LNCaP clone FGC (cell line): ENCODE results near the gene SGSM1.

Experiments used
- DNase-seq: peaks from one replicate; pipeline ENCODE4 v3.0.0-alpha.2; 2011; ENCODE audit warnings: low read depth
- H3K4me3 ChIP-seq: 2 replicates; pipeline ENCODE4 v1.5.1; 2011; ENCODE audit warnings: mild to moderate bottlenecking, low read depth, low read length, control low read depth
- TF ChIP-seq, protein P1 (sequence below): IDR thresholded peaks from 2 replicates; pipeline ENCODE4 v1.5.1; 2012; ENCODE audit warnings: mild to moderate bottlenecking; ENCODE audit not compliant: control insufficient read depth, insufficient read depth; ENCODE audit errors: extremely low read depth

SGSM1 gene

DNA sequence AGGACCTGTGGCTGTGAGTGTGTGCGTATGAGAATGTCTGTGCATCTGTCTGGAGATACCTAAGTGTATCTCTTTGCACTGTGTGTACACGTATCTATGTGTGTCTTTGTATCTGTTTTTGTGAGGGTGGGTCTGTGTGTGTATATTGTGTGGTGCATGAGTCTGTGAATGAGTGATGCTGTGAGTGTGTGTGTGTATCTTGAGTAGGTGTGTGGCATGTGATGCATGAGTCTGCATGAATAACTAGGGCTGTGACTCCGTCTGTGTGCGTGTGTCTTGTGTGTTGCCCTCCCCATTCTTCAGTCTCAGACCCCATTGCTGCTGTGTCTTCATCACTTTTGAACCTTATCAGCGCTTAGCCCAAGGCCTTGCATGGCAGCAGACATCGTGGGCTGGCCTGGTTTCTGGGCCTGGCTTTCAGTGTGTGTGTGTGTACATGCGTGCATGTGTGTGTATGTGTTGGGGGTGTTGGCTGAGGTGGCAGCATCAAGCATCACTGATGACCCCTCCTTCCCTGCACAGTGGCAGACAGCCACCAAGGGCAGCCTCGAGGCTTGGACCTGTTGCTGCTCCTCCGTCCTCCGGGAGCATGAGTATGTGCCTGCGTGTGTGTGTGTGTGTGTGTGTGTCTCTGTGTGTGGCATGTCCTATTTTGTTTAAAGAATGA is 1.4 kb downstream of the SGSM1 start:
- TF ChIP-seq, protein P1, sequence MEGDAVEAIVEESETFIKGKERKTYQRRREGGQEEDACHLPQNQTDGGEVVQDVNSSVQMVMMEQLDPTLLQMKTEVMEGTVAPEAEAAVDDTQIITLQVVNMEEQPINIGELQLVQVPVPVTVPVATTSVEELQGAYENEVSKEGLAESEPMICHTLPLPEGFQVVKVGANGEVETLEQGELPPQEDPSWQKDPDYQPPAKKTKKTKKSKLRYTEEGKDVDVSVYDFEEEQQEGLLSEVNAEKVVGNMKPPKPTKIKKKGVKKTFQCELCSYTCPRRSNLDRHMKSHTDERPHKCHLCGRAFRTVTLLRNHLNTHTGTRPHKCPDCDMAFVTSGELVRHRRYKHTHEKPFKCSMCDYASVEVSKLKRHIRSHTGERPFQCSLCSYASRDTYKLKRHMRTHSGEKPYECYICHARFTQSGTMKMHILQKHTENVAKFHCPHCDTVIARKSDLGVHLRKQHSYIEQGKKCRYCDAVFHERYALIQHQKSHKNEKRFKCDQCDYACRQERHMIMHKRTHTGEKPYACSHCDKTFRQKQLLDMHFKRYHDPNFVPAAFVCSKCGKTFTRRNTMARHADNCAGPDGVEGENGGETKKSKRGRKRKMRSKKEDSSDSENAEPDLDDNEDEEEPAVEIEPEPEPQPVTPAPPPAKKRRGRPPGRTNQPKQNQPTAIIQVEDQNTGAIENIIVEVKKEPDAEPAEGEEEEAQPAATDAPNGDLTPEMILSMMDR = no peak
- no peak overlapping the region for H3K4me3 ChIP-seq
- no peak for DNase-seq

DNA sequence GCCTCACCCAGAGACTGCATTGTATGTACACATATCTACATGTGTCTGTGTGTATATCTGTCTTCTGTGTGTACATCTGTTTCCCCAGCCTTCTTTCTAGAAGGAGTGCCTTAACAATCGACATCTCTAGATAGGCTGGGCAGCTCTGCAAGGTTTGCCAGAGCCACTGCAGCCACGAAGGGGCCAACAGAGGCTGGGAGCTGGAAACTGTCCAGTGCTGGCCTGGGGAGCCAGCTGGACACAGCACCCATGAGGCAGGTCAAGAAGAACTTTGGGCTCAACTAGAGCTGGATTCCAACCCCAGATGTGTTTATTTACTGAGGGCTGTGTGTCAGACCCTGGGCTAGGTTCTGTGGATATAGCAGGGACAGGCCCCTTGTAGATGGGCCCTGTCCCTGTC is 3.3 kb downstream of the SGSM1 start:
- TF ChIP-seq, protein P1 = no peak
- no peak overlapping the region for H3K4me3 ChIP-seq
- no peak for DNase-seq

GRCh38 chr22:24810043-24810749 is 4.2 kb downstream of the SGSM1 start:
- TF ChIP-seq, protein P1 = no peak
- no peak overlapping the region for H3K4me3 ChIP-seq
- DNase-seq = no peak

- DNase-seq = no peak
- no peak overlapping the region for H3K4me3 ChIP-seq
- TF ChIP-seq, protein P1 = no peak
Measured at GRCh38 chr22:24812950-24813775, 7.2 kb downstream of the SGSM1 start.

DNA sequence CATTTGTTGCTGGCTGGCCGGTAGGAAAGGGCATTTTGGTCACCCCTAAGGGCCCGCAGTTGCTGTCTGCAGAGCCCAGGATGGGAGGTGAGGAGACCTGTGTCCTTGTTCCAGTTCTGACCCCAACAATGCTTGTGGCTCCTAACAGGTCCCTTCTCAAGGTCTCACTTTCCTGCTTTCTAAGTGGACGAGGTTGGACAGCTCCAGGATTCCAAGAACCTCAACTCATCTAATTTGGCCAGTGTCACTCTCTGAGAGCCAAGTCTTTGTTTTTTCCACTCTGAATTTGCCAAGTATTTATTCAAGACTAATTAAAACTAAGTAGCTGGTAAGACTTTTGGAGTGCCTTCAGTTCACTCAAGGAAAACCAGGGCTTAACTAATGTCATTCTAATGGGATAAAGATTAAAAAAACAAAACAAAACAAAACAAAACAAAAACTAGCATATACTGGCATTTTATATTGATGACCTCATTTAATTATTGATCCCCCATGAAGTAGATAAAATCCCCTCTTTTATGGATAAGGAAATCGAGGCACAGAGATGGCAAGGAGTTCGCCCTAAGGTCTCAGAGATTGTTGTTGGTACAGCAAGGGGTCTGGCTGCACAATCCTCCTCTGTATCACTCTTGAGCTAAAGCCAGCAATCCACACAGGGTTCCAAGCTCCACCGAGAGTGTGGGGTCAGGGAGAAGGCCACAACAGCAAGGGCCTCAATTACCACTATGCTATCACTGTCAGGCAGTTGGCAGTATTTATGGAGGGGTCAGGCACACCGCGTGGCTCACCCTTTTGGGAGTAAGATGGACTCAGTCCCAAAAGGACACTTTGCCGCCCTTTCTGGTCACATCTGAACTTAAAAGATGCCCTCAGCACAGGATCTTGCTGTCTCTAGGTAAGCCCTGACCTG is 8.1 kb downstream of the SGSM1 start:
- DNase-seq = no peak
- TF ChIP-seq, protein P1 = no peak
- no peak overlapping the region for H3K4me3 ChIP-seq

- TF ChIP-seq, protein P1 = no peak
- no peak for DNase-seq
- no peak overlapping the region for H3K4me3 ChIP-seq
Measured at GRCh38 chr22:24816806-24817205, 10.8 kb downstream of the SGSM1 start.
